Esophagus squamous epithelium (tissue), 4 donors: ENCODE data around the gene TMEM176B.

ENCODE experiments used
- CTCF ChIP-seq, 6 experiments: fragments of 450-650 bp in 4 of 6; fragments of 200-600 bp in 2 of 6; sonication (generic) in 2 of 6; IDR thresholded peaks; one replicate each; pipeline ENCODE4 v1.5.1; 2016 to 2019; ENCODE audit warnings: antibody characterized with exemption in 6 of 6, mild to moderate bottlenecking in 4 of 6, moderate library complexity in 4 of 6
- POLR2A ChIP-seq, 4 donors: fragments of 450-650 bp; IDR thresholded peaks; one replicate each; pipeline ENCODE4 v1.6.1; 2017; ENCODE audit warnings: antibody characterized with exemption in 4 of 4, mild to moderate bottlenecking in 4 of 4, moderate library complexity in 3 of 4

GRCh38 chr7:150781103-150781502 is 19.1 kb downstream of the TMEM176B start:
- no peak for TF ChIP-seq CTCF (IDR thresholded peaks at IDR 0.05)
- no peak for TF ChIP-seq POLR2A (IDR thresholded peaks at IDR 0.05)
